Smooth muscle cell (in vitro differentiated cells): ENCODE measurements around the gene DPEP1. TPM values are rescaled to one million over a fixed set of nuclear protein-coding genes. Genes with fewer than 3 reads are reported as not detected.

ENCODE experiments used
- DNase-seq: peaks from one replicate; lab custom pipeline; 2025; ENCODE audit not compliant: unreplicated experiment; lab: John Stamatoyannopoulos, UW
- H2AFZ ChIP-seq: fragments of 200-600 bp; sonication (generic); 2 replicates; pipeline ENCODE4 v1.6.0; 2016; ENCODE audit warnings: antibody characterized with exemption, low read depth, mild to moderate bottlenecking
- H3F3A ChIP-seq: fragments of 200-600 bp; sonication (generic); 2 replicates; pipeline ENCODE4 v1.6.0; 2017; ENCODE audit warnings: antibody characterized with exemption, low read depth
- H3K27ac ChIP-seq: fragments of 200-600 bp; sonication (generic); 2 replicates; pipeline ENCODE4 v1.5.1; 2016; ENCODE audit warnings: low read depth, mild to moderate bottlenecking
- H3K27me3 ChIP-seq: fragments of 200-600 bp; sonication (generic); 2 replicates; pipeline ENCODE4 v1.6.1; 2016; ENCODE audit warnings: low read depth, mild to moderate bottlenecking
- H3K36me3 ChIP-seq: fragments of 200-600 bp; sonication (generic); 2 replicates; pipeline ENCODE4 v1.5.1; 2016; ENCODE audit warnings: low read depth
- H3K4me1 ChIP-seq: fragments of 200-600 bp; sonication (generic); 2 replicates; pipeline ENCODE4 v1.5.1; 2016; ENCODE audit warnings: low read depth
- H3K4me2 ChIP-seq: fragments of 200-600 bp; sonication (generic); 2 replicates; pipeline ENCODE4 v1.6.0; 2016; ENCODE audit warnings: mild to moderate bottlenecking
- H3K4me3 ChIP-seq: fragments of 200-600 bp; sonication (generic); 2 replicates; pipeline ENCODE4 v1.5.1; 2016; ENCODE audit warnings: mild to moderate bottlenecking
- H3K79me2 ChIP-seq: fragments of 200-600 bp; sonication (generic); 2 replicates; pipeline ENCODE4 v1.6.0; 2016; ENCODE audit warnings: low read depth, mild to moderate bottlenecking
- H3K9ac ChIP-seq: fragments of 200-600 bp; sonication (generic); 2 replicates; pipeline ENCODE4 v1.6.0; 2016; ENCODE audit warnings: low read depth
- H3K9me3 ChIP-seq: fragments of 200-600 bp; sonication (generic); replicated peaks from 2 replicates; pipeline ENCODE4 v1.5.1; 2016; ENCODE audit warnings: low read depth
- H4K20me1 ChIP-seq: fragments of 200-600 bp; sonication (generic); 2 replicates; pipeline ENCODE4 v1.6.0; 2016; ENCODE audit warnings: low read depth
- CTCF ChIP-seq: fragments of 200-600 bp; sonication (generic); IDR thresholded peaks from 2 replicates; pipeline ENCODE4 v1.5.1; 2017; ENCODE audit warnings: borderline replicate concordance, mild to moderate bottlenecking, antibody characterized with exemption; ENCODE audit not compliant: insufficient read depth, poor library complexity, severe bottlenecking
- WGBS: methylation state at CpG from one replicate; pipeline ENCODE4 v1.1.7; 2016; ENCODE audit warnings: low lambda C conversion rate; 5-methylcytosine and 5-hydroxymethylcytosine counted together
- polyA plus RNA-seq: library from polyadenylated mRNA; unstranded; fragments of >200 nt; fragmentation: Nextera tagmentation; extraction: Ambion mirVana; gene quantifications from 2 replicates; pipeline ENCODE4 v1.2.1, GENCODE V29; 2016
- total RNA-seq: library from RNA; depleted of rRNA; stranded (reverse); fragments of >200 nt; gene quantifications from 2 replicates; pipeline ENCODE4 v1.2.3, GENCODE V29; 2014

Gene DPEP1
- total and polyA plus RNA-seq, 2 experiments from 2014 or later = not detected

GRCh38 chr16:89667633-89668032, 54.2 kb downstream of the DPEP1 start:
- no peaks in the 10 kb centered on the region for H3K27me3 ChIP-seq
- 84% methylated on average over 9 of the region's 9 CpGs for WGBS
- no peak overlapping the region for H3K9ac ChIP-seq
- no peaks in the 10 kb centered on the region for H3K36me3 ChIP-seq
- H3K27ac ChIP-seq = no peak overlapping the region
- no peaks in the 10 kb centered on the region for H3K4me1 ChIP-seq
- H2AFZ ChIP-seq = no peak overlapping the region
- no peaks in the 10 kb centered on the region for H4K20me1 ChIP-seq
- H3K4me3 ChIP-seq = no peak overlapping the region
- H3F3A ChIP-seq = no peaks in the 10 kb centered on the region
- TF ChIP-seq CTCF = no peak
- H3K9me3 ChIP-seq = no peaks in the 10 kb centered on the region
- H3K4me2 ChIP-seq = no peak overlapping the region
- H3K79me2 ChIP-seq = no peaks in the 10 kb centered on the region
- no peak for DNase-seq

- Histone ChIP-seq H3K27me3 (no peaks in the 10 kb centered on the region), H4K20me1 (no peaks in the 10 kb centered on the region), H3K4me3 (no peak overlapping the region), H3K9me3 (no peaks in the 10 kb centered on the region), H3F3A (no peaks in the 10 kb centered on the region), H3K4me2 (no peak overlapping the region), H3K79me2 (no peaks in the 10 kb centered on the region), H3K27ac (no peak overlapping the region), H3K4me1 (no peaks in the 10 kb centered on the region), H2AFZ (no peak overlapping the region), H3K9ac (no peak overlapping the region), H3K36me3 (no peaks in the 10 kb centered on the region)
- TF ChIP-seq CTCF = no peak
- 97% methylated on average over 5 of the region's 5 CpGs for WGBS
- no peak for DNase-seq
Measured at GRCh38 chr16:89668790-89669158, 55.3 kb downstream of the DPEP1 start.

- no peaks in the 10 kb centered on the region for H4K20me1 ChIP-seq
- H3K4me3 ChIP-seq = no peak overlapping the region
- H3K4me2 ChIP-seq = no peak overlapping the region
- H3K4me1 ChIP-seq = no peaks in the 10 kb centered on the region
- DNase-seq = no peak
- no peaks in the 10 kb centered on the region for H3K27me3 ChIP-seq
- no peaks in the 10 kb centered on the region for H3K36me3 ChIP-seq
- H2AFZ ChIP-seq = no peak overlapping the region
- no peak for TF ChIP-seq CTCF
- no peak overlapping the region for H3K9ac ChIP-seq
- no peaks in the 10 kb centered on the region for H3F3A ChIP-seq
- no peak overlapping the region for H3K27ac ChIP-seq
- no peaks in the 10 kb centered on the region for H3K79me2 ChIP-seq
- 88% methylated on average over 9 of the region's 13 CpGs for WGBS
- H3K9me3 ChIP-seq = no peaks in the 10 kb centered on the region
Measured at GRCh38 chr16:89669755-89670154, 56.3 kb downstream of the DPEP1 start.
